HepG2 (cell line): ENCODE measurements around the gene SLC16A3. TPM values are rescaled to one million over a fixed set of nuclear protein-coding genes. Genes with fewer than 3 reads are reported as not detected.

ENCODE experiments used
- CBX5 ChIP-seq: sonication (generic); formaldehyde crosslinking; IDR thresholded peaks from 2 replicates; pipeline ENCODE4 v1.4.0; 2020; ENCODE audit warnings: missing genetic modification reagents, borderline replicate concordance
- CCDC6 ChIP-seq: sonication (generic); formaldehyde crosslinking; IDR thresholded peaks from 2 replicates; pipeline ENCODE4 v1.8.1; 2022; ENCODE audit warnings: mild to moderate bottlenecking, missing genetic modification reagents, moderate library complexity
- HNF4G ChIP-seq, 2 experiments: sonication (generic) in 1 of 2; formaldehyde crosslinking in 1 of 2; IDR thresholded peaks; 2 replicates each; pipeline versions ENCODE4 v1.4.0 to v1.6.1; 2011 to 2020; ENCODE audit warnings: borderline replicate concordance in 2 of 2, low read depth in 2 of 2, mild to moderate bottlenecking in 2 of 2, low read length in 1 of 2, missing genetic modification reagents in 1 of 2, moderate library complexity in 1 of 2
- NFIB ChIP-seq: sonication (generic); formaldehyde crosslinking; IDR thresholded peaks from 2 replicates; pipeline ENCODE4 v1.9.0; 2021; ENCODE audit warnings: missing genetic modification reagents, mild to moderate bottlenecking, borderline replicate concordance
- PTBP1 ChIP-seq: fragments of 200-400 bp; formaldehyde crosslinking; IDR thresholded peaks from 2 replicates; pipeline ENCODE4 v1.6.1; 2018; ENCODE audit warnings: low read length, low read depth; ENCODE audit not compliant: poor library complexity, severe bottlenecking
- YEATS4 ChIP-seq: sonication (generic); formaldehyde crosslinking; IDR thresholded peaks from 2 replicates; pipeline ENCODE4 v1.4.0; 2020; ENCODE audit warnings: missing genetic modification reagents, borderline replicate concordance
- ZBTB21 ChIP-seq: sonication (generic); formaldehyde crosslinking; IDR thresholded peaks from 2 replicates; pipeline ENCODE4 v1.4.0; 2020; ENCODE audit warnings: missing genetic modification reagents
- ZNF138 ChIP-seq: sonication (generic); formaldehyde crosslinking; IDR thresholded peaks from 2 replicates; pipeline ENCODE4 v1.5.0; 2020; ENCODE audit warnings: mild to moderate bottlenecking, low read depth, missing genetic modification reagents
- ZNF24 ChIP-seq: fragments of 450-650 bp; IDR thresholded peaks from 2 replicates; pipeline ENCODE4 v1.6.1; 2017; ENCODE audit warnings: antibody characterized with exemption, mild to moderate bottlenecking
- ZNF543 ChIP-seq: sonication (generic); formaldehyde crosslinking; IDR thresholded peaks from 2 replicates; pipeline ENCODE4 v1.4.0; 2020; ENCODE audit warnings: mild to moderate bottlenecking, missing genetic modification reagents
- ZNF75D ChIP-seq: sonication (generic); formaldehyde crosslinking; IDR thresholded peaks from 2 replicates; pipeline ENCODE4 v1.8.1; 2023; ENCODE audit warnings: missing genetic modification reagents, mild to moderate bottlenecking, borderline replicate concordance
- ZNF788 ChIP-seq: sonication (generic); formaldehyde crosslinking; IDR thresholded peaks from 2 replicates; pipeline ENCODE4 v1.5.0; 2020; ENCODE audit warnings: mild to moderate bottlenecking, missing genetic modification reagents, borderline replicate concordance
- polyA plus RNA-seq, 8 experiments: library from polyadenylated mRNA; depleted of rRNA in 3 of 8; stranded (reverse) in 7 of 8; unstranded in 1 of 8; fragments of >200 nt; fragmentation: Illumina TruSeq in 4 of 8; extraction: Trizol in 4 of 8; gene quantifications; 2 replicates each; pipeline versions ENCODE4 v1.2.1 to v1.2.3, GENCODE V29; 2011 to 2016; ENCODE audit warnings: low read depth in 4 of 8, missing spikeins in 1 of 8, mixed read lengths in 1 of 8; ENCODE audit not compliant: insufficient read depth in 1 of 8
- total RNA-seq, 5 experiments: library from RNA; depleted of rRNA; stranded (reverse); fragments of >200 nt; fragmentation: Illumina TruSeq; extraction: Trizol; gene quantifications; 2 replicates each; pipeline ENCODE4 v1.2.3, GENCODE V29; 2016; ENCODE audit warnings: low read depth in 1 of 5
- TF ChIP-seq, protein P1 (sequence below): sonication (generic); formaldehyde crosslinking; IDR thresholded peaks from 2 replicates; pipeline ENCODE4 v1.5.0; 2020; ENCODE audit warnings: mild to moderate bottlenecking, missing genetic modification reagents
- TF ChIP-seq, protein P2 (sequence below): IDR thresholded peaks from 2 replicates; pipeline ENCODE4 v1.6.1; 2016; ENCODE audit warnings: missing compliant biosample characterization, missing genetic modification reagents, borderline replicate concordance
- TF ChIP-seq, protein P3 (sequence below): sonication (generic); formaldehyde crosslinking; IDR thresholded peaks from 2 replicates; pipeline ENCODE4 v1.8.0; 2022; ENCODE audit warnings: missing genetic modification reagents, mild to moderate bottlenecking, moderate library complexity, borderline replicate concordance
- TF ChIP-seq, protein P4 (sequence below): sonication (generic); formaldehyde crosslinking; IDR thresholded peaks from 2 replicates; pipeline ENCODE4 v1.5.0; 2020; ENCODE audit warnings: mild to moderate bottlenecking, missing genetic modification reagents, moderate library complexity

SLC16A3 gene
- total and polyA plus RNA-seq, 2 of the 13 experiments (the other 11 are each of a cell fraction or from before 2014, with no cell fraction given): 242 to 349 TPM

DNA sequence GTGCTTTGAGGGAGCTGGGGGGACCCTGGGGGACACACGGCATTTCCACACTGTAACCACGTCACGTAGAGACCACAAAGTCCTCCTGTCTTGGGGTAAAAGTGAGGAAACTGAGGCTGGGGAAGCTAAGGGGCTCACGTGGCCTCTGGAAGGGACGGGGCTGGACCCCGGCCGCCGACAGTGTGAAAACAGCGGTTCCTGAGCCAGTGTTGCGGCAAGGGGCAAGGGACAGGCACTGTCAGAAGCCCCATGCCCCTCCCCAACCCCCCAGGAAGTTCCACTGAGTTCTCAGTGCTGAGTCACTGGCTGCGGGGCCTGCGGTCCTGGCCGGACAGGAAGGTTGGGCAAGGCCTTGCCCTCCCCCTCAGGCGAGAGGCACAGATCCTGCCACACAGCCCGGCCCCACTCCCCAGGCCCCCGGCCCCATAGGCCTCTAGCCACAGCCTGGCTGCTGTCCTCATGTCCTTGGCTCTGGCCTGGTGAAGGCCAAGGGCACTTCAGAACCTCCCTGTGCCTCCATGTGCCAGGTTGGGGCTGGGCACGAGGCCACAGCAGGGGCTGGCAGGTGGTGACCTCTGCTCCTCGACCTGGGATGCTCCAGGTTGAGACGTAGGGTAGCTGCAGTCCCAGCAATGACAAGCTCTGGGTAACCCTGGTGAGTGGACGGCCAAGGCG is 11.2 kb upstream of the SLC16A3 start (continued):
- TF ChIP-seq, protein P1, sequence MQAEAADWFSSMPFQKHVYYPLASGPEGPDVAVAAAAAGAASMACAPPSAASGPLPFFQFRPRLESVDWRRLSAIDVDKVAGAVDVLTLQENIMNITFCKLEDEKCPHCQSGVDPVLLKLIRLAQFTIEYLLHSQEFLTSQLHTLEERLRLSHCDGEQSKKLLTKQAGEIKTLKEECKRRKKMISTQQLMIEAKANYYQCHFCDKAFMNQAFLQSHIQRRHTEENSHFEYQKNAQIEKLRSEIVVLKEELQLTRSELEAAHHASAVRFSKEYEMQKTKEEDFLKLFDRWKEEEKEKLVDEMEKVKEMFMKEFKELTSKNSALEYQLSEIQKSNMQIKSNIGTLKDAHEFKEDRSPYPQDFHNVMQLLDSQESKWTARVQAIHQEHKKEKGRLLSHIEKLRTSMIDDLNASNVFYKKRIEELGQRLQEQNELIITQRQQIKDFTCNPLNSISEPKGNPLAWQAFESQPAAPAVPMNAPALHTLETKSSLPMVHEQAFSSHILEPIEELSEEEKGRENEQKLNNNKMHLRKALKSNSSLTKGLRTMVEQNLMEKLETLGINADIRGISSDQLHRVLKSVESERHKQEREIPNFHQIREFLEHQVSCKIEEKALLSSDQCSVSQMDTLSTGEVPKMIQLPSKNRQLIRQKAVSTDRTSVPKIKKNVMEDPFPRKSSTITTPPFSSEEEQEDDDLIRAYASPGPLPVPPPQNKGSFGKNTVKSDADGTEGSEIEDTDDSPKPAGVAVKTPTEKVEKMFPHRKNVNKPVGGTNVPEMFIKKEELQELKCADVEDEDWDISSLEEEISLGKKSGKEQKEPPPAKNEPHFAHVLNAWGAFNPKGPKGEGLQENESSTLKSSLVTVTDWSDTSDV (CRISPR knock-in tag): 0 out of 2 replicates have a peak, but pooled peaks have one; percentile 77
- TF ChIP-seq, protein P2, sequence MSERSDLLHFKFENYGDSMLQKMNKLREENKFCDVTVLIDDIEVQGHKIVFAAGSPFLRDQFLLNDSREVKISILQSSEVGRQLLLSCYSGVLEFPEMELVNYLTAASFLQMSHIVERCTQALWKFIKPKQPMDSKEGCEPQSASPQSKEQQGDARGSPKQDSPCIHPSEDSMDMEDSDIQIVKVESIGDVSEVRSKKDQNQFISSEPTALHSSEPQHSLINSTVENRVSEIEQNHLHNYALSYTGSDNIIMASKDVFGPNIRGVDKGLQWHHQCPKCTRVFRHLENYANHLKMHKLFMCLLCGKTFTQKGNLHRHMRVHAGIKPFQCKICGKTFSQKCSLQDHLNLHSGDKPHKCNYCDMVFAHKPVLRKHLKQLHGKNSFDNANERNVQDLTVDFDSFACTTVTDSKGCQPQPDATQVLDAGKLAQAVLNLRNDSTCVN (CRISPR knock-in tag): peak; percentile 76; the same call in 1 of the 2 replicates
- TF ChIP-seq, protein P3, sequence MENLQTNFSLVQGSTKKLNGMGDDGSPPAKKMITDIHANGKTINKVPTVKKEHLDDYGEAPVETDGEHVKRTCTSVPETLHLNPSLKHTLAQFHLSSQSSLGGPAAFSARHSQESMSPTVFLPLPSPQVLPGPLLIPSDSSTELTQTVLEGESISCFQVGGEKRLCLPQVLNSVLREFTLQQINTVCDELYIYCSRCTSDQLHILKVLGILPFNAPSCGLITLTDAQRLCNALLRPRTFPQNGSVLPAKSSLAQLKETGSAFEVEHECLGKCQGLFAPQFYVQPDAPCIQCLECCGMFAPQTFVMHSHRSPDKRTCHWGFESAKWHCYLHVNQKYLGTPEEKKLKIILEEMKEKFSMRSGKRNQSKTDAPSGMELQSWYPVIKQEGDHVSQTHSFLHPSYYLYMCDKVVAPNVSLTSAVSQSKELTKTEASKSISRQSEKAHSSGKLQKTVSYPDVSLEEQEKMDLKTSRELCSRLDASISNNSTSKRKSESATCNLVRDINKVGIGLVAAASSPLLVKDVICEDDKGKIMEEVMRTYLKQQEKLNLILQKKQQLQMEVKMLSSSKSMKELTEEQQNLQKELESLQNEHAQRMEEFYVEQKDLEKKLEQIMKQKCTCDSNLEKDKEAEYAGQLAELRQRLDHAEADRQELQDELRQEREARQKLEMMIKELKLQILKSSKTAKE (CRISPR knock-in tag): peak; percentile 93
- peak; percentile 93; the same call in 1 of the 2 replicates for TF ChIP-seq CBX5 (CRISPR knock-in tag)
- 0 out of 2 replicates have a peak, but pooled peaks have one; percentile 35 for TF ChIP-seq ZNF138
- TF ChIP-seq, protein P4, sequence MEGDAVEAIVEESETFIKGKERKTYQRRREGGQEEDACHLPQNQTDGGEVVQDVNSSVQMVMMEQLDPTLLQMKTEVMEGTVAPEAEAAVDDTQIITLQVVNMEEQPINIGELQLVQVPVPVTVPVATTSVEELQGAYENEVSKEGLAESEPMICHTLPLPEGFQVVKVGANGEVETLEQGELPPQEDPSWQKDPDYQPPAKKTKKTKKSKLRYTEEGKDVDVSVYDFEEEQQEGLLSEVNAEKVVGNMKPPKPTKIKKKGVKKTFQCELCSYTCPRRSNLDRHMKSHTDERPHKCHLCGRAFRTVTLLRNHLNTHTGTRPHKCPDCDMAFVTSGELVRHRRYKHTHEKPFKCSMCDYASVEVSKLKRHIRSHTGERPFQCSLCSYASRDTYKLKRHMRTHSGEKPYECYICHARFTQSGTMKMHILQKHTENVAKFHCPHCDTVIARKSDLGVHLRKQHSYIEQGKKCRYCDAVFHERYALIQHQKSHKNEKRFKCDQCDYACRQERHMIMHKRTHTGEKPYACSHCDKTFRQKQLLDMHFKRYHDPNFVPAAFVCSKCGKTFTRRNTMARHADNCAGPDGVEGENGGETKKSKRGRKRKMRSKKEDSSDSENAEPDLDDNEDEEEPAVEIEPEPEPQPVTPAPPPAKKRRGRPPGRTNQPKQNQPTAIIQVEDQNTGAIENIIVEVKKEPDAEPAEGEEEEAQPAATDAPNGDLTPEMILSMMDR: 0 out of 2 replicates have a peak, but pooled peaks have one; percentile 9
- TF ChIP-seq ZNF788 (CRISPR knock-in tag): no peak
- 0 out of 2 replicates have a peak, but pooled peaks have one; percentile 15 for TF ChIP-seq ZNF75D (CRISPR knock-in tag)
- peak; percentile 31; the same call in 1 of the 2 replicates for TF ChIP-seq HNF4G (IDR thresholded peaks at IDR 0.05; ENCODE audit: borderline replicate concordance, low read depth, low read length)
- TF ChIP-seq HNF4G (CRISPR knock-in tag; IDR thresholded peaks at IDR 0.05; ENCODE audit: borderline replicate concordance, low read depth): no peak
- TF ChIP-seq PTBP1: no peak
- no peak for TF ChIP-seq CCDC6 (CRISPR knock-in tag)
- TF ChIP-seq ZNF543 (CRISPR knock-in tag): no peak; the same call in none of the 2 replicates
- TF ChIP-seq YEATS4: peak; percentile 75; the same call in 1 of the 2 replicates
- TF ChIP-seq ZBTB21 (CRISPR knock-in tag): peak; percentile 70; the same call in 1 of the 2 replicates
- TF ChIP-seq ZNF24: no peak
- TF ChIP-seq NFIB: no peak
